HG03066 (cell line): Measurements from ENCODE around the gene WFIKKN1.

Experiments
- ATAC-seq: cut with Tn5 transposase; IDR thresholded peaks from one replicate; pipeline ENCODE4 v1.9.1; 2021; ENCODE audit warnings: low read depth; ENCODE audit not compliant: unreplicated experiment

The WFIKKN1 gene

GRCh38 chr16:682493-683395, 52.0 kb downstream of the WFIKKN1 start:
- no peak for ATAC-seq

- no peak for ATAC-seq
Observed at GRCh38 chr16:683396-684070, 52.7 kb downstream of the WFIKKN1 start.
